Stimulated activated CD4-positive, alpha-beta T cell treated with anti-CD3 and anti-CD28 coated beads, Interleukin-12 subunit alpha, Interleukin-12 subunit beta, amount 100 ng/mL, for 48 hours (primary cell): ENCODE results near the gene FAHD2A.
"Not testable (repeated sequence)": the region's sequence is repeated elsewhere in the genome, so short reads cannot be mapped to it uniquely, and the experiment has no call there.

Source experiments
- DNase-seq, 3 donors: peaks; one replicate each; pipeline ENCODE4 v3.0.0-alpha.2; 2020; ENCODE audit warnings: low read depth in 2 of 3, low spot score in 1 of 3

FAHD2A gene

DNA sequence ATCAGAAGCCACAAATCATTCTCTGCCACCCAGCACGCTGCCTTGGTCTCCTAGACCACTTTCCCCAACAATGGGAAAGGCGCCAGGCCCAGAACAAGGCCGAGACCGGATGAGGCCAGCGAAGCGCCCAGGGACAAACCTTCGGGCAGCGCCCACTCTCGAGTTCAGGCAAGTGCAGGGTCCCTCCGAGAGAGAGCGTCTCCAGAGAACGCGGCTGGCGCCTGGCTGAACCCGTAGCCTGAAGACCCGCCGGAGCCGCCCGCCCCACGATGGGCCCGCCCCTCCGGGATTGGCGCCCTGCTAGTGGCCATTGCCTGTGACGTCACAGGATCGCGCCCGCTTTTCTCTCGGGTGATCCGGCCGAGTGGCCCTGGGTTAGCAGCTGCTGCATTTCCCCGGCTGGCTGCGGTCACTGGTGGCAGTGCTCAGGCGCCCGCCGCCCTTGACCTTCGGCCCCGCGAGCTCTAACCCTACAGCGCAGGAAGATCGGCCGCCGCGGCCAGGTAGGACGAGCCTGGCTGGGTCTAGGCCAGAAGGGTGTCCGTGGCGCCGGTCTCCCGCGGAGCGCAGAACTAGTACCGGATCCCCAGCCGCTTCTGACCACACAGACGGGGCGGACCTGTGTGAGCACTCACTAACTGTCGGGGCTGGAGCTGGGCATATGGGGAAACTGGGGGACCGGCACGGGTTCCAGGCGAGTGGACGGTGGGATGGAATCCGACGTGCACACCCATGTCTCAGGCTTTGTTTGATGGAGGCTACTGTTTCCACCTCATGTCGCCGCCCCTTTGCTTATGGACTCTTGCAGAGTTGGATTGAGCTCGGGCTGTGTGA is at the start of gene FAHD2A:
FAHD2A (plus strand) TSS at position 339 of the 834 bp plus-strand sequence. CDS start 2,851 bp downstream, outside the sequence.
- peak; percentile 90 to 95 (median 95) for DNase-seq

GRCh38 chr2:95353055-95353575 is 49.4 kb upstream of the FAHD2A start:
- no peak for DNase-seq

DNA sequence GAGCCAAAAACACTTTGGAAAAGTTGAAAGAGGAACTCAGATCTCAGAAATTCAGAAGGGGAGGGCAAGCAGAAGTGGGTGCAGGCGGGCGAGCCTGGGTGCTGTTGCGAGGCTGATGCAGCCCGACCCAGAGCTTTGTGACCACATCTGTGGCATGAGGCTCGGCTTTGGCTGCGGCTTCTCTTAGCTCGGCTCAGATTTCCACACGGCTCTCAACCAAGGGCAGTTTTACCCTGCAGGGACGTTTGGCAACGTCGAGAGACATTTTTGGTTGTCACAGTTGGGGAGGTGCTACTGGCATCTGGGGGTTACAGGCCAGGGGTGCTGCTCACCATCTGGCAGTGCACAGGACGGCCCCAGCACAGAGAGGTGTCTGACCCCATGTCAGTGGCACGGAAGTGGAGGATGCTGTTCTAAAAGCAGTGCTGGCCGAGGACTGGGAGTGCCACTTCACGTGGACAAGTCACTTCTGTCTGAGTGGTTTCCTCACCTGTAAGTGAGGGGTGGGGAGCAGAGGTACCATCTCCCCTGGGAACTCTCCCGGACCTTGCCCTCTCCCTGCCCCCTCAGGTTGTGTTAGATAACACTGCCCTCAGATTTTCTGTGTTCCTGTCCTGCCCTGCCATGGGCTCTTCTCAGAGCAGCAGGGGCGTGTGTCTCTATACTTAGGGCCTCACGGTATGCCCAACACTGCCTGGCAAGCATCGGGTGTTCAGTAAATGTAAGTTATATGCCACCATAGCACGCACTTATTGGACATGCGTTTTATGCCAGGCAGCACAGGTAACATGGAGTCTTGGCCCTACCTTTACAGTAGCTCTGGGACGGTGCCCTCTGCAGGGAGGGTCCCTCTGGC is 48.7 kb upstream of the FAHD2A start:
- DNase-seq = no peak

DNA sequence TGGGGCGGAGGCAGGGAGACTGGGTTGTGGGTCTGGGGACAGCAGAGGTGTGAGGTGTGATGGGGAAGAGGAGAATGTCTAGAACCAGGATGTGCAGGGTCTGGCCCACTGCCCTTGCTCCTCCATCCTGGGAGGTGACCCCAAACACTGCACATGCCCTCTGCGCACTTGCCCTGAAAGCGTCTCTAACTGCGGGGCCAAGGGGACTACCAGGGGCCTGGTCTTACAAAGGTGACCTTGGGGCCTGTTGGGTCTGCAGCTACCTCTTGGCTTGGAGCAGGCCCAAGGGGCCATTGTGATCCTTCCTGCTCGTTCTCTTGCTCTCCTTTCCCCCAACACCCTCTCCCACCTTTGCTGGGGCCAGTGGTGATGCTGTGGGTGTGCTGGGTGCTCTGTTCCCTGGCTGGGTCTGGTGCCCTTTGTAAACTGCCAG is 48.0 kb upstream of the FAHD2A start:
- no peak for DNase-seq

DNA sequence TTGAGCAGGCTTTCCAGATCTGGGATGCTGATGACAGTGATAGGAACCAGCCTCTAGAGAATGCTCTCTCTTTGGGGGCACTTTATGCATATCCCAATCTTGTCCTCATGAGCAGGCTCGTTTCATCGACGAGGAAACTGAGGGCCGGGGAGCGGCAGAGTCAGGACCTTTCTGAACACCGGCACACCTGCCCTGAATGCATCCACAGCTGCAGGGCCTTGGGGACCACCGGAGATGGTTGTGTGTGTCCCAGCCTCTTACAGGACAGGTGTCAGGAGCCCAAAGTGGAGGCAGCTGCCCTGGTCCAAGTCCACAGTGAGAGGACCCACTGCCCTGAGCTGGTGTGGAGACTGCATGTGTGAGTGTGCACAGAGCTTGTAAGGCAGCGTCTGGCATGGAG is 47.6 kb upstream of the FAHD2A start:
- no peak for DNase-seq

GRCh38 chr2:95355486-95355885 is 47.0 kb upstream of the FAHD2A start:
- not testable (repeated sequence) for DNase-seq

- no peak for DNase-seq
Observed at GRCh38 chr2:95356821-95357700, 45.4 kb upstream of the FAHD2A start.

- DNase-seq = no peak
Observed at GRCh38 chr2:95357717-95358280, 44.7 kb upstream of the FAHD2A start.

- no peak for DNase-seq
Observed at GRCh38 chr2:95359031-95359430, 43.5 kb upstream of the FAHD2A start.

GRCh38 chr2:95359501-95359930 is 43.0 kb upstream of the FAHD2A start:
- DNase-seq = no peak

- DNase-seq = no peak
Observed at GRCh38 chr2:95361216-95361980, 41.1 kb upstream of the FAHD2A start.

DNA sequence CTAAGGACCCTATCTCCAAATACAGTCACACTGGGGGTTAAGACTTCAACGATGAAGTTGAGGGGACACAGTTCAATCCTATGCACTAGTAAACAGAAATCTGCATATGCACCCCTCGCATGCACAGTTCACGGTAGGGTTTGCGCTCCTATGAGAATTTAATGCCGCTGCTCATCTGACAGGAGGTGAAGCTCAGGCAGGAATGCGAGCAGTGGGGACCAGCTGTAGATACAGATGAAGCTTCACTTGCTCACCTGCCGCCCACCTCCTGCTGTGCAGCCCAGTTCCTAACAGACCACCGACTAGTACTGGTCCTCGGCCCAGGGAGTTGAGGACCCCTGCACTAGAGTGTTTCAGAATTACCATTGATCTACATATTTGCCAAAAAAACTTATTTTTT is 40.0 kb upstream of the FAHD2A start:
- no peak for DNase-seq

DNA sequence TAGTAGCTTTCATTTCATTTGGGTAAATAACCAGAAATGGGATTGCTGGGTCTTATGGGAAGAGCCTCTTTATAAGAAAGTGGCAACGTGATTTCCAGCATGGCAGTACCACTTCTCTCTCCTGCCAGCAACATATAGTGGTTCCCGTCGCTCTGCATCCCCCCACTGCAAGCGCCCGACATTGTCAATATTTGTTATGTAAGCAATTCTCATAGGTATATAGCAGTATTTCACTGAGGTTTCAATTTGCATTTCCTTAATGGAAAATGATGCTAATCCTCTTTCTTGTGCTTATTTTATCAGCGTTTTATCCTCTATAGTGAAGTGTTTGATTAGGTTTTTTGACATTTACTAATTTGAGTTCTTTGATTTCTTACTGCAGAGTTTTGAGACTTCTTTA is 36.0 kb upstream of the FAHD2A start:
- DNase-seq = no peak

DNA sequence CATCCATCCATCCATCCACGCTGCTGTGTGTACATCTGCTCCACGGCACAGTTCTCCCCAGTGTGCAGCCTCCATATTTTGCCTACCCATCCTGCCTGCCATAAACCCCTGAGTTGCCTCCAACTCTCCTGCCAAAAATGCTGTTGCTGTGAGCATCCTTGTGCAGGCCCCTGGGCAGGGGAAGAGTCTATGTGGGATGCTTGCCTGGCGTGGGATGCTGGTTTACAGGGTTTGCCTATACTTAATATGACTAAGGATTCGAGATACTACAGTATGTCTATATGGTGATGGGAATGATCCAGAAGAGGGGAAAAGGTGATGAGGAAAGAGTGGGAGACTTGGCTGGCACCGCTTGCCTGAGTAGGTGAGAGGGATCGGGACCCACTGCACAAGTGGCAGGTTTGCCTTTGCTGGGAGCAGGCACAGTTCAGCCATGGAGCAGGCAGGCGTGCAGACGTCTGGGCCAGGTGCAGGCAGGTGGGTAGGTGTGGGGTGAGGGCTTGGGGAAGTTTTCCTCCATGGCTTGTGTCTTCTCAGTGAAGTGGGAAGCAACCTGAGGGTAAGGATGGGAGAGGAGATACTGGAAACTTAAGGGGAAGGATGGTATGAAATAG is 30.2 kb upstream of the FAHD2A start:
- no peak for DNase-seq

GRCh38 chr2:95372845-95373244 is 29.7 kb upstream of the FAHD2A start:
- no peak for DNase-seq

DNA sequence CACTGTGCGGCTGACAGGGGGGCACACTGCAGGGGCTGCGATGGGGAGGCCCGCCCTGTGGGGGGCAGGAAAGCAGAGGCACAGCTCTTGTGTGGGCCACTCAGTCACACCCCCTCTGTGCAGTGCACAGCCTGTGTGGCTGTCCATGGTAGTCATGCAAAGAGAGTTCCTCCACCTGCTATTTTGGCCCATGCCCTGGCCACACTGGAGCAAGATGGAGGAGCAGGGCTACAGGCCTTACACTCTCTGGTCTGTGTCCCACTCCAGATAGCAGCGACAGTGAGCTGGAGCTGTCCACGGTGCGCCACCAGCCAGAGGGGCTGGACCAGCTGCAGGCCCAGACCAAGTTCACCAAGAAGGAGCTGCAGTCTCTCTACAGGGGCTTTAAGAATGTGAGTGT is 28.5 kb upstream of the FAHD2A start:
- DNase-seq = no peak

DNA sequence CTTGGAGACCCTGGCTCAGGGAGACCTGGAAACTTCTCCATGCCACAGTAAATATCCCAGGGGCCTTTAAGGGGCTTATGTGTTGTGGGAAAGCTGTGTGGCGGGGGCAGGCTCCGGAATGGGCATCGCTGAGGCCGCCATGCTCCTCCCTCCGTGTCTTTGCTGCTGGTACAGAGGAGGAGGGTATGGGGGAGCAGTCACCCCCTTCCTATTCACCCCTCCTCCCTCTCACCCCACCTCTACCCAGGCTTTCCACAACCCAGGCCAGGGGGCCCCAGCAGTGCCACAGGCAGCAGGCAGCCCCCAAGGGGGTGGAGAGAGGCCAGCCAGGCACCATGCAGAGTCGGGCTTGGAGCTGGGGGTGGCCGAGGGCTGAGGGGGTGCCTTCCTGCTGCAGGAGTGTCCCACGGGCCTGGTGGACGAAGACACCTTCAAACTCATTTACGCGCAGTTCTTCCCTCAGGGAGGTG is 28.0 kb upstream of the FAHD2A start:
- no peak for DNase-seq

DNA sequence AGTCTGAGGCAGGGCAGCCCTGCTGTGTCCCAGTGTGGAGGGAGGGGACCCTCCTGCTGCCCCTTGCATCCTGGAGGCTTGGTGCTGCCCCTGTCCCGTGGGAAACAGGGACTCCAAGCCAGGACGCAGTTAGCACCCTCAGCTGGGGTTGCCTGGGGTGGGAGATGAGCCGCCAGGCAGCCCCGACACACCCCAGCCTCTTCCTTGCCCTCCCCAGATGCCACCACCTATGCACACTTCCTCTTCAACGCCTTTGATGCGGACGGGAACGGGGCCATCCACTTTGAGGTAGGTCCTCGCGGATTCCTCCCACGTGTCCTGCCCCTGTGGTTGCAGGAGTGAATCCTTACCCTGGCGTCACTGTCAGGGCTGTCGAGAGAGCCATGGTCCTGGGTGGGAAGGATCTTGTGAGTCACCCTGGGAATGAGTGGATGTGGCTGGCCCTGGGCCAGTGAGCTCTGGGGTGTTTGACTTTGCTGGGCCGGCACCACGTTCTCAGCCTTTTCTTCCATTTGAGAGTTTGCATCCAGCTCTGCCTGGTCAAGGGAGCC is 27.5 kb upstream of the FAHD2A start:
- DNase-seq = no peak
